Measurements from ENCODE around the gene PADI1.

- TF ChIP-seq YY1 (IDR thresholded peaks at IDR 0.05; ENCODE audit: insufficient read depth, insufficient read length) (no peak), ZNF274 (IDR thresholded peaks at IDR 0.05; ENCODE audit: low read depth, low read length) (no peak)
These were observed 30.4 kb downstream of the PADI1 start for GRCh38 chr1:17235135-17235885.

Data from NT2/D1 (cell line).